ENCODE measurements around the gene SFMBT1.

DNA sequence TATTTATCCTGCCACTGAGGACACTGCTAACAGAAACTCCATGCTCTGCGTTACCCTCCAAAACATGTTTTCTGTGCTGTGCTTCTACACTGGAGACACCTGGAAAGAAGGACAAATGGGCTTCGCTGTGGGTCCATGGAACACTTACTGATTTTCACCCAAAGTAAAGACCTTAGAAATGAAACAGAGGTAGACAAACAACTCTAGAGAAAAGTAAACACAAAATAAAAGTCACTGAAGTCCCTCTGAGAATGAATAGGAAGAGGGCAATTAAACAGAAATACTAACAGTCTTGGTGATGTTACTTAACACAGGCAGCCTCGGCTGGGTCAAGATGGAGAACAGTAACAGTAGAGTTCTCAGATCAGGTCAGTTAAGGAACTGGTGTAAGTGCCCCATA is 141.9 kb downstream of the SFMBT1 start:
- TF ChIP-seq, protein P1, sequence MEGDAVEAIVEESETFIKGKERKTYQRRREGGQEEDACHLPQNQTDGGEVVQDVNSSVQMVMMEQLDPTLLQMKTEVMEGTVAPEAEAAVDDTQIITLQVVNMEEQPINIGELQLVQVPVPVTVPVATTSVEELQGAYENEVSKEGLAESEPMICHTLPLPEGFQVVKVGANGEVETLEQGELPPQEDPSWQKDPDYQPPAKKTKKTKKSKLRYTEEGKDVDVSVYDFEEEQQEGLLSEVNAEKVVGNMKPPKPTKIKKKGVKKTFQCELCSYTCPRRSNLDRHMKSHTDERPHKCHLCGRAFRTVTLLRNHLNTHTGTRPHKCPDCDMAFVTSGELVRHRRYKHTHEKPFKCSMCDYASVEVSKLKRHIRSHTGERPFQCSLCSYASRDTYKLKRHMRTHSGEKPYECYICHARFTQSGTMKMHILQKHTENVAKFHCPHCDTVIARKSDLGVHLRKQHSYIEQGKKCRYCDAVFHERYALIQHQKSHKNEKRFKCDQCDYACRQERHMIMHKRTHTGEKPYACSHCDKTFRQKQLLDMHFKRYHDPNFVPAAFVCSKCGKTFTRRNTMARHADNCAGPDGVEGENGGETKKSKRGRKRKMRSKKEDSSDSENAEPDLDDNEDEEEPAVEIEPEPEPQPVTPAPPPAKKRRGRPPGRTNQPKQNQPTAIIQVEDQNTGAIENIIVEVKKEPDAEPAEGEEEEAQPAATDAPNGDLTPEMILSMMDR (conservative IDR thresholded peaks at IDR 0.05): no peak
- TF ChIP-seq EZH2 (IDR thresholded peaks at IDR 0.05; ENCODE audit: low read depth): no peak

All from PC-9 (cell line).